ENCODE results near the gene CRTAC1.

The CRTAC1 gene

GRCh38 chr10:97931041-97931440 is 99.4 kb downstream of the CRTAC1 start:
- H3K4me3 ChIP-seq (ENCODE audit: low read depth, low read length) = no peak overlapping the region
- H3K9me3 ChIP-seq (ENCODE audit: control insufficient read depth, insufficient read depth, low read length) = no peaks in the 10 kb centered on the region
- H3K36me3 ChIP-seq (ENCODE audit: control insufficient read depth, insufficient read depth, low read length) = no peaks in the 10 kb centered on the region
- H3K9ac ChIP-seq (ENCODE audit: low read depth, low read length) = no peak overlapping the region
- H3K4me1 ChIP-seq (ENCODE audit: control insufficient read depth, insufficient read depth, low read length) = no peaks in the 10 kb centered on the region
- no peaks in the 10 kb centered on the region for H3K27me3 ChIP-seq (ENCODE audit: control insufficient read depth, insufficient read depth, low read length)

- Histone ChIP-seq H3K27me3 (ENCODE audit: control insufficient read depth, insufficient read depth, low read length) (no peaks in the 10 kb centered on the region), H3K9ac (ENCODE audit: low read depth, low read length) (no peak overlapping the region), H3K36me3 (ENCODE audit: control insufficient read depth, insufficient read depth, low read length) (no peaks in the 10 kb centered on the region), H3K4me3 (ENCODE audit: low read depth, low read length) (no peak overlapping the region), H3K9me3 (ENCODE audit: control insufficient read depth, insufficient read depth, low read length) (no peaks in the 10 kb centered on the region), H3K4me1 (ENCODE audit: control insufficient read depth, insufficient read depth, low read length) (no peaks in the 10 kb centered on the region)
Measured at GRCh38 chr10:97928897-97929296, 101.5 kb downstream of the CRTAC1 start.

DNA sequence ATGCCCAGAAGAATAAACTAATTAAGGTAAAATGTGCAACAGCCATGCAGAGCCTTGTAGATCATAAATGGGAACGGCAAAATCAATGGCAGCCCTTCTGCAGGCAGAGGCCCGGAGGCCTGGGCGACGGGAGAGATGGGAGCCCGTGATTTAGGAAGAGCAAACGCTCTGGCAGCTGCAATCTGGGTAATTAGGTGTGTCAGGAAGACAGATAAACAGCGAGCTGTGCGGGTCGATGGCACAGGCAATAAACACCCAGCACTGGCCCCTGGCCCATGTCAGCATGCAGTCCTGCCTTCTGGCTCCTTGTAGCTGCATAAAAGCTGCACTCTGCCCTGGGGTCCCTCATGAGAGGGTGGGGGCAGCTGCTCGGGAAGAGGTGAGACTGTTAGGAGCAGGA is 102.8 kb downstream of the CRTAC1 start:
- no peaks in the 10 kb centered on the region for H3K4me1 ChIP-seq (ENCODE audit: control insufficient read depth, insufficient read depth, low read length)
- no peaks in the 10 kb centered on the region for H3K27me3 ChIP-seq (ENCODE audit: control insufficient read depth, insufficient read depth, low read length)
- H3K9me3 ChIP-seq (ENCODE audit: control insufficient read depth, insufficient read depth, low read length) = no peaks in the 10 kb centered on the region
- H3K36me3 ChIP-seq (ENCODE audit: control insufficient read depth, insufficient read depth, low read length) = no peaks in the 10 kb centered on the region
- no peak overlapping the region for H3K9ac ChIP-seq (ENCODE audit: low read depth, low read length)
- no peak overlapping the region for H3K4me3 ChIP-seq (ENCODE audit: low read depth, low read length)

GRCh38 chr10:97926055-97926454 is 104.4 kb downstream of the CRTAC1 start:
- Histone ChIP-seq H3K27me3 (ENCODE audit: control insufficient read depth, insufficient read depth, low read length) (no peaks in the 10 kb centered on the region), H3K36me3 (ENCODE audit: control insufficient read depth, insufficient read depth, low read length) (no peaks in the 10 kb centered on the region), H3K4me3 (ENCODE audit: low read depth, low read length) (no peak overlapping the region), H3K9me3 (ENCODE audit: control insufficient read depth, insufficient read depth, low read length) (no peaks in the 10 kb centered on the region), H3K9ac (ENCODE audit: low read depth, low read length) (no peak overlapping the region), H3K4me1 (ENCODE audit: control insufficient read depth, insufficient read depth, low read length) (no peaks in the 10 kb centered on the region)

- no peaks in the 10 kb centered on the region for H3K36me3 ChIP-seq (ENCODE audit: control insufficient read depth, insufficient read depth, low read length)
- H3K27me3 ChIP-seq (ENCODE audit: control insufficient read depth, insufficient read depth, low read length) = no peaks in the 10 kb centered on the region
- H3K4me3 ChIP-seq (ENCODE audit: low read depth, low read length) = no peak overlapping the region
- no peak overlapping the region for H3K9ac ChIP-seq (ENCODE audit: low read depth, low read length)
- H3K9me3 ChIP-seq (ENCODE audit: control insufficient read depth, insufficient read depth, low read length) = no peaks in the 10 kb centered on the region
- no peaks in the 10 kb centered on the region for H3K4me1 ChIP-seq (ENCODE audit: control insufficient read depth, insufficient read depth, low read length)
Measured at GRCh38 chr10:97925308-97925938, 105.0 kb downstream of the CRTAC1 start.

GRCh38 chr10:97924678-97925077 is 105.7 kb downstream of the CRTAC1 start:
- no peaks in the 10 kb centered on the region for H3K9me3 ChIP-seq (ENCODE audit: control insufficient read depth, insufficient read depth, low read length)
- H3K4me3 ChIP-seq (ENCODE audit: low read depth, low read length) = no peak overlapping the region
- H3K9ac ChIP-seq (ENCODE audit: low read depth, low read length) = no peak overlapping the region
- no peaks in the 10 kb centered on the region for H3K27me3 ChIP-seq (ENCODE audit: control insufficient read depth, insufficient read depth, low read length)
- no peaks in the 10 kb centered on the region for H3K4me1 ChIP-seq (ENCODE audit: control insufficient read depth, insufficient read depth, low read length)
- H3K36me3 ChIP-seq (ENCODE audit: control insufficient read depth, insufficient read depth, low read length) = no peaks in the 10 kb centered on the region

GRCh38 chr10:97923476-97923875 is 106.9 kb downstream of the CRTAC1 start:
- no peak overlapping the region for H3K4me3 ChIP-seq (ENCODE audit: low read depth, low read length)
- no peaks in the 10 kb centered on the region for H3K4me1 ChIP-seq (ENCODE audit: control insufficient read depth, insufficient read depth, low read length)
- no peaks in the 10 kb centered on the region for H3K36me3 ChIP-seq (ENCODE audit: control insufficient read depth, insufficient read depth, low read length)
- no peaks in the 10 kb centered on the region for H3K27me3 ChIP-seq (ENCODE audit: control insufficient read depth, insufficient read depth, low read length)
- H3K9me3 ChIP-seq (ENCODE audit: control insufficient read depth, insufficient read depth, low read length) = no peaks in the 10 kb centered on the region
- no peak overlapping the region for H3K9ac ChIP-seq (ENCODE audit: low read depth, low read length)

- Histone ChIP-seq H3K9me3 (ENCODE audit: control insufficient read depth, insufficient read depth, low read length) (no peaks in the 10 kb centered on the region), H3K9ac (ENCODE audit: low read depth, low read length) (no peak overlapping the region), H3K27me3 (ENCODE audit: control insufficient read depth, insufficient read depth, low read length) (no peaks in the 10 kb centered on the region), H3K4me3 (ENCODE audit: low read depth, low read length) (no peak overlapping the region), H3K4me1 (ENCODE audit: control insufficient read depth, insufficient read depth, low read length) (no peaks in the 10 kb centered on the region), H3K36me3 (ENCODE audit: control insufficient read depth, insufficient read depth, low read length) (no peaks in the 10 kb centered on the region)
Measured at GRCh38 chr10:97923057-97923456, 107.4 kb downstream of the CRTAC1 start.

DNA sequence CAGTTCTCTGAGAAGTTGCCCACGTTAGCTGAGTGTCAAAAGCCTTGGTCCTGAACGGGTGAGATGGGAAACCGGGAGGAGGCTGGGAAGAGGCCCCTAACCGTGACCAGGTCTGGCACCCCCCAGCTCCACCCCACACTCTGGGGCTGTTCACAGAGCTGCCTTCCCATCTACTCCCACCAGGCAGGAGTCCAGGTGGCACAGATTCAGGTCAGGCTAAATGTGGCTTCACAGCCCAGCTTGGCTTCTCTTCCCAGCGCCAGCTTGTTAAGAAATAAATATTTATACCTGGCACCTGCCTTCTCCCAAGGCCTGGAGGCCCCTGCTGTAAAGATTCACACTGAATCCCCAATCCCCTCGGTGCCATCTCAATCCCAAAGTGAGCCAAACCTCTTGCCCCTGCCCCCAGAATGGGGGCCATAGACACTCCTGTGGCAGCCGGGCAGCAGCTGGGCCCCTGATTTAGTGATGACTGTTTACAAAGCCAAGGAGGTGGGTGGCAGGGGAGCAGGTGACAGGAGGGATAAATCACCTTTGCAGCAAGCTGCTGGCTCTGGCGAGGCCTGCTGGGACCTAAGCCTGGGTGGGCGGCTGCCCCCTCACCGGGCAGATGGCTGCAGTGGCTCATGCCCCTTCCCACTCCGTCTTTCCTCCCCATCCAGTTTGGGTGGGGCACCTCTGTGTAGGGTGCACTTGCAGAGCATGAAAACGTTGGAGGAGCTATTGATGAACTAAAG is 108.2 kb downstream of the CRTAC1 start:
- Histone ChIP-seq H3K9me3 (ENCODE audit: control insufficient read depth, insufficient read depth, low read length) (no peaks in the 10 kb centered on the region), H3K4me3 (ENCODE audit: low read depth, low read length) (no peak overlapping the region), H3K36me3 (ENCODE audit: control insufficient read depth, insufficient read depth, low read length) (no peaks in the 10 kb centered on the region), H3K4me1 (ENCODE audit: control insufficient read depth, insufficient read depth, low read length) (no peaks in the 10 kb centered on the region), H3K9ac (ENCODE audit: low read depth, low read length) (no peak overlapping the region), H3K27me3 (ENCODE audit: control insufficient read depth, insufficient read depth, low read length) (peaks cover 2% of the 10 kb centered on the region)

DNA sequence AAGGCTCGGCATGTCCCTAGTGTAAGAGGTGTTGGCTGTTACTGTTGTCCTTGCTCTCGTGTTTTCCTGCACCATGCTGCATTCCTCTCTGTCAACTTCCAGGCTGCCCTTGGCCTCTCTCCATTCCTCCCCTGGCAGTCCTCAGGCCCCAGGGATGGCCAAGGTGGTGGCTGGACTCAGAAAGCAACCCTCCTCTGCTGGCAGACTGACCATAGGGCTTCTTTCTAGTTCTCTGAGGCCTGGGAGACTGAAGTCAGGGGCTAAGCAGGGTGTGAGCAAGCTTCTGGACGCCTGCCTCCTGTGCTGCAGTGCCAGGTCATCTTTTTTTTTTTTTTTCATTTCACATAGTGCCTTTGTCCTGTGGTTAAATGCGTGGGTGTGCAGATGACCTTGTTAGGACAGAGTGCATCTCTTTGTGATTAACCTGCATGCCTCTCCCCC is 108.8 kb downstream of the CRTAC1 start:
- H3K27me3 ChIP-seq (ENCODE audit: control insufficient read depth, insufficient read depth, low read length) = peaks cover 6% of the 10 kb centered on the region

GRCh38 chr10:97920865-97921264 is 109.6 kb downstream of the CRTAC1 start:
- no peak overlapping the region for H3K4me3 ChIP-seq (ENCODE audit: low read depth, low read length)
- H3K9ac ChIP-seq (ENCODE audit: low read depth, low read length) = no peak overlapping the region
- no peaks in the 10 kb centered on the region for H3K9me3 ChIP-seq (ENCODE audit: control insufficient read depth, insufficient read depth, low read length)
- H3K27me3 ChIP-seq (ENCODE audit: control insufficient read depth, insufficient read depth, low read length) = peaks cover 12% of the 10 kb centered on the region
- no peaks in the 10 kb centered on the region for H3K4me1 ChIP-seq (ENCODE audit: control insufficient read depth, insufficient read depth, low read length)
- no peaks in the 10 kb centered on the region for H3K36me3 ChIP-seq (ENCODE audit: control insufficient read depth, insufficient read depth, low read length)

More for the DNA sequence above, 108.8 kb downstream of the CRTAC1 start:
- no peaks in the 10 kb centered on the region for H3K36me3 ChIP-seq (ENCODE audit: control insufficient read depth, insufficient read depth, low read length)
- H3K9ac ChIP-seq (ENCODE audit: low read depth, low read length) = no peak overlapping the region
- H3K4me1 ChIP-seq (ENCODE audit: control insufficient read depth, insufficient read depth, low read length) = no peaks in the 10 kb centered on the region
- H3K9me3 ChIP-seq (ENCODE audit: control insufficient read depth, insufficient read depth, low read length) = no peaks in the 10 kb centered on the region
- no peak overlapping the region for H3K4me3 ChIP-seq (ENCODE audit: low read depth, low read length)

DNA sequence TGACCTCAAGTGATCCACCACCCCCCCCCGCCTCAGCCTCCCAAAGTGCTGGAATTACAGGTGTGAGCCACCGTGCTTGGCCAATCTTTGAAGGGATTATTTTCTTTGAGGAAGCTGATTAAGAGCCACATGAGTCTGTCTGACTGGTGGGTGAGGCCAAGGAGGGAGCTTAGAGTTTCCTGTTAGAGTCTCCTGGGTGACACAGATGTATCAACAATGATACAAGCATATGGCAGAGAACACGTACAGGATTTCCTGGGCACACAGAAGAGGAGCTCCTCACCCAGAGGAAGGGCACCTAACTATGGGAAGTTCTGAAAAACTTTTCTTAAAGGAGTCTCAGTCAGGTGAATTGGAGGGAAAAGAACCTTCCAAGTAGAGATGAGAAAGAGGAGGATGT is 111.4 kb downstream of the CRTAC1 start:
- no peak overlapping the region for H3K4me3 ChIP-seq (ENCODE audit: low read depth, low read length)
- H3K9me3 ChIP-seq (ENCODE audit: control insufficient read depth, insufficient read depth, low read length) = no peaks in the 10 kb centered on the region
- no peak overlapping the region for H3K9ac ChIP-seq (ENCODE audit: low read depth, low read length)
- H3K27me3 ChIP-seq (ENCODE audit: control insufficient read depth, insufficient read depth, low read length) = peaks cover 21% of the 10 kb centered on the region
- no peaks in the 10 kb centered on the region for H3K4me1 ChIP-seq (ENCODE audit: control insufficient read depth, insufficient read depth, low read length)
- no peaks in the 10 kb centered on the region for H3K36me3 ChIP-seq (ENCODE audit: control insufficient read depth, insufficient read depth, low read length)
